ENCODE results near the gene MIER2.

DNA sequence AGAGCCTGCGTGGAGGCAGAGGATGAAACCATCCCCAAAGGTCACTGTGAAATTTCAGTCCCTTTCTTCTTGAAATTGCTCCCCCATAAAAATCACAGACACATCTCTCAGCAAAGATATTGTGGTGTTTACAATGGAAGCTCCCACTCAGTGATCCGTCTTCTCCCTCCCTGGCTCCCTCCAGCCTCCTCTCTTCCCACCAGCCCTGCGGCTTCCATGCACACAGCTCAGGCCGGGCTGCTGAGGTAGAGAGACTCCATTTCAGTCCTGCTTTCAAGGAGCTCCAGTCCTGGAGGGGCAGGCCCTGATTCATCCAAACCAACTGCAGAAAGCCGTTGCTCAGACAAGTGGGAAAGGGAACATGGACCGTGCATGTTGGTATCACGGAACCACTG is 24.0 kb upstream of the MIER2 start:
- TF ChIP-seq, protein P1, sequence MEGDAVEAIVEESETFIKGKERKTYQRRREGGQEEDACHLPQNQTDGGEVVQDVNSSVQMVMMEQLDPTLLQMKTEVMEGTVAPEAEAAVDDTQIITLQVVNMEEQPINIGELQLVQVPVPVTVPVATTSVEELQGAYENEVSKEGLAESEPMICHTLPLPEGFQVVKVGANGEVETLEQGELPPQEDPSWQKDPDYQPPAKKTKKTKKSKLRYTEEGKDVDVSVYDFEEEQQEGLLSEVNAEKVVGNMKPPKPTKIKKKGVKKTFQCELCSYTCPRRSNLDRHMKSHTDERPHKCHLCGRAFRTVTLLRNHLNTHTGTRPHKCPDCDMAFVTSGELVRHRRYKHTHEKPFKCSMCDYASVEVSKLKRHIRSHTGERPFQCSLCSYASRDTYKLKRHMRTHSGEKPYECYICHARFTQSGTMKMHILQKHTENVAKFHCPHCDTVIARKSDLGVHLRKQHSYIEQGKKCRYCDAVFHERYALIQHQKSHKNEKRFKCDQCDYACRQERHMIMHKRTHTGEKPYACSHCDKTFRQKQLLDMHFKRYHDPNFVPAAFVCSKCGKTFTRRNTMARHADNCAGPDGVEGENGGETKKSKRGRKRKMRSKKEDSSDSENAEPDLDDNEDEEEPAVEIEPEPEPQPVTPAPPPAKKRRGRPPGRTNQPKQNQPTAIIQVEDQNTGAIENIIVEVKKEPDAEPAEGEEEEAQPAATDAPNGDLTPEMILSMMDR (IDR thresholded peaks at IDR 0.05): no peak
- TF ChIP-seq EP300 (IDR thresholded peaks at IDR 0.05) (no peak), POLR2AphosphoS5 (IDR thresholded peaks at IDR 0.05) (no peak), POLR2A (IDR thresholded peaks at IDR 0.05) (no peak)

All from sigmoid colon (tissue), 4 donors.